ENCODE measurements around the gene IFT57. TPM values are rescaled to one million over a fixed set of nuclear protein-coding genes. Genes with fewer than 3 reads are reported as not detected.

The IFT57 gene
- polyA plus RNA-seq, 1 donor (not counting 4 experiments of a cell fraction or from before 2014, with no cell fraction given) = 47.6 TPM

DNA sequence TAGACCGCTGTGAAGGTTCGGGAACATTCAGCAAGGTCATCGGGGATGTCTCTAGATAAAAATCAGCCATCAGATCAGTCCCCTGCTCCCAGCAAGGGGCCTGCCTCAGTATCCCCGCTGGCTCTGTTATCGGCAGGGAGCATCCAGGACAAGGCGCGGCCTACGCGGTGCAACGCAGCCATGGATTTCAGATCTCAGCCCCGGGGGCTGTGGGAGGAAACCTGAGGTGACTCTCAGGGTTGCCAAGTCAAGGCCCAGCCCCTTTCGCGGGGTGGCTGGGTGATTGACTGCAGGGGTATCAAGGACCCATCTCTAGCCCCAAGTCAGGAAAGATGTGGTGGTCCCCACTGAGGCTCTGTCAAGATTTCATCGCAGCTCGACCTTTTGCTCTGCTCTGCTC lies 108.2 kb downstream of the IFT57 start:
- Histone ChIP-seq H3K79me2 (ENCODE audit: control insufficient read depth, insufficient read depth, low read length) (no peaks in the 10 kb centered on the region), H3K27ac (ENCODE audit: control insufficient read depth, insufficient read depth, low read length) (no peak overlapping the region)
- no peak for FAIRE-seq

DNA sequence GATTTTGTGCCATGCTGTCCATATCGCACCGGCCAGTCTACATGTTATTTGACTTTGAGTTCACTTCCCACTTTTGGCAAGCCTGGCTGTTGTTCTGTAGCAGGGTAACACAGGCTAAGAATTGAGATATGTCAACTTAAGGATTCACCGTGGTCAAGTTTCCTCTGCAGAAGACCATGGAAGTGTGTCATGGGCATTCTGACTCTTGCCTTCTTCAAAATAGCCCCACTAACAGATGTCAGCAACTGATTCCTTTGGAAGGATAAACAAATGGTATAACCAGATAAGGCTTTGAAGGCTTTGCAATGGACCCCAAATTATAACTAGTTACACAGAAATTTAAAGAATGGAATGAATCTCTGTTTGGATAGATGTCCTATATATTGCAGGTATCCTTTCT lies 111.3 kb downstream of the IFT57 start:
- FAIRE-seq (no peak), DNase-seq (ENCODE audit: low read depth, low spot score) (no peak)
- no peaks in the 10 kb centered on the region for H4K20me1 ChIP-seq (ENCODE audit: control insufficient read depth, extremely low read depth, insufficient read depth, low read length)
- no peak overlapping the region for H3K4me2 ChIP-seq (ENCODE audit: control insufficient read depth, extremely low read depth, insufficient read depth, low read depth, low read length)
- H3K9me3 ChIP-seq (ENCODE audit: control insufficient read depth, low read depth, low read length) = no peaks in the 10 kb centered on the region
- no peak overlapping the region for H2AFZ ChIP-seq (ENCODE audit: control insufficient read depth, low read length)
- H3K9me1 ChIP-seq (ENCODE audit: control insufficient read depth, extremely low read depth, insufficient read depth, low read length) = no peaks in the 10 kb centered on the region
- no peaks in the 10 kb centered on the region for H3K27me3 ChIP-seq (ENCODE audit: control insufficient read depth, extremely low read depth, insufficient read depth, low read length)
- dilution Hi-C loops (cut with MboI; ENCODE audit: extremely low pct_ligation_motif_present, low sequenced_read_pairs) = no loop called here
- TF ChIP-seq EZH2 (IDR thresholded peaks at IDR 0.05; ENCODE audit: low read length) = no peak
- TF ChIP-seq, protein P1, sequence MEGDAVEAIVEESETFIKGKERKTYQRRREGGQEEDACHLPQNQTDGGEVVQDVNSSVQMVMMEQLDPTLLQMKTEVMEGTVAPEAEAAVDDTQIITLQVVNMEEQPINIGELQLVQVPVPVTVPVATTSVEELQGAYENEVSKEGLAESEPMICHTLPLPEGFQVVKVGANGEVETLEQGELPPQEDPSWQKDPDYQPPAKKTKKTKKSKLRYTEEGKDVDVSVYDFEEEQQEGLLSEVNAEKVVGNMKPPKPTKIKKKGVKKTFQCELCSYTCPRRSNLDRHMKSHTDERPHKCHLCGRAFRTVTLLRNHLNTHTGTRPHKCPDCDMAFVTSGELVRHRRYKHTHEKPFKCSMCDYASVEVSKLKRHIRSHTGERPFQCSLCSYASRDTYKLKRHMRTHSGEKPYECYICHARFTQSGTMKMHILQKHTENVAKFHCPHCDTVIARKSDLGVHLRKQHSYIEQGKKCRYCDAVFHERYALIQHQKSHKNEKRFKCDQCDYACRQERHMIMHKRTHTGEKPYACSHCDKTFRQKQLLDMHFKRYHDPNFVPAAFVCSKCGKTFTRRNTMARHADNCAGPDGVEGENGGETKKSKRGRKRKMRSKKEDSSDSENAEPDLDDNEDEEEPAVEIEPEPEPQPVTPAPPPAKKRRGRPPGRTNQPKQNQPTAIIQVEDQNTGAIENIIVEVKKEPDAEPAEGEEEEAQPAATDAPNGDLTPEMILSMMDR (optimal IDR thresholded peaks at IDR 0.05 in 1 of 3, IDR thresholded peaks at IDR 0.05 in 1 of 3, conservative IDR thresholded peaks at IDR 0.05 in 1 of 3; ENCODE audit: extremely low read depth in 1 of 3, insufficient read depth in 2 of 3, low read length in 3 of 3) = no peak
- no peaks in the 10 kb centered on the region for H3K36me3 ChIP-seq (ENCODE audit: control insufficient read depth in 2 of 2, extremely low read depth in 1 of 2, insufficient read depth in 2 of 2, low read length in 2 of 2)
- H3K4me1 ChIP-seq (ENCODE audit: control insufficient read depth, extremely low read depth, insufficient read depth, low read length) = no peaks in the 10 kb centered on the region
- H3K9ac ChIP-seq (ENCODE audit: control insufficient read depth, extremely low read depth, insufficient read depth, low read length) = no peak overlapping the region
- no peaks in the 10 kb centered on the region for H3K79me2 ChIP-seq (ENCODE audit: control insufficient read depth, insufficient read depth, low read length)
- no peak overlapping the region for H3K27ac ChIP-seq (ENCODE audit: control insufficient read depth, insufficient read depth, low read length)
- H3K4me3 ChIP-seq (ENCODE audit: control insufficient read depth in 2 of 3, extremely low read depth in 1 of 3, insufficient read depth in 2 of 3, low read depth in 1 of 3, low read length in 3 of 3) = no peak overlapping the region

More for the DNA sequence above, 108.2 kb downstream of the IFT57 start:
- H3K36me3 ChIP-seq (ENCODE audit: control insufficient read depth in 2 of 2, extremely low read depth in 1 of 2, insufficient read depth in 2 of 2, low read length in 2 of 2) = no peaks in the 10 kb centered on the region
- TF ChIP-seq EZH2 (IDR thresholded peaks at IDR 0.05; ENCODE audit: low read length) = no peak
- TF ChIP-seq, protein P1 (optimal IDR thresholded peaks at IDR 0.05 in 1 of 3, IDR thresholded peaks at IDR 0.05 in 1 of 3, conservative IDR thresholded peaks at IDR 0.05 in 1 of 3; ENCODE audit: extremely low read depth in 1 of 3, insufficient read depth in 2 of 3, low read length in 3 of 3) = no peak
- H3K27me3 ChIP-seq (ENCODE audit: control insufficient read depth, extremely low read depth, insufficient read depth, low read length) = no peaks in the 10 kb centered on the region
- H2AFZ ChIP-seq (ENCODE audit: control insufficient read depth, low read length) = no peak overlapping the region
- no peak for DNase-seq (ENCODE audit: low read depth, low spot score)
- H3K9me1 ChIP-seq (ENCODE audit: control insufficient read depth, extremely low read depth, insufficient read depth, low read length) = no peaks in the 10 kb centered on the region
- no peaks in the 10 kb centered on the region for H3K4me1 ChIP-seq (ENCODE audit: control insufficient read depth, extremely low read depth, insufficient read depth, low read length)
- no peak overlapping the region for H3K4me2 ChIP-seq (ENCODE audit: control insufficient read depth, extremely low read depth, insufficient read depth, low read depth, low read length)
- dilution Hi-C loops (cut with MboI; ENCODE audit: extremely low pct_ligation_motif_present, low sequenced_read_pairs) = no loop called here
- H3K4me3 ChIP-seq (ENCODE audit: control insufficient read depth in 2 of 3, extremely low read depth in 1 of 3, insufficient read depth in 2 of 3, low read depth in 1 of 3, low read length in 3 of 3) = no peak overlapping the region
- H3K9me3 ChIP-seq (ENCODE audit: control insufficient read depth, low read depth, low read length) = no peaks in the 10 kb centered on the region
- H4K20me1 ChIP-seq (ENCODE audit: control insufficient read depth, extremely low read depth, insufficient read depth, low read length) = no peaks in the 10 kb centered on the region
- no peak overlapping the region for H3K9ac ChIP-seq (ENCODE audit: control insufficient read depth, extremely low read depth, insufficient read depth, low read length)

Other genes with a start within 250 kb of the IFT57 start
- gene CD47, start 131.4 kb downstream of the IFT57 start, polyA plus RNA-seq = 48.3 to 96.5 TPM (median 64.3 TPM) in 3 replicates
- gene HHLA2, start 74.1 kb upstream of the IFT57 start, polyA plus RNA-seq = not detected in 3 replicates